H9 (cell line): ENCODE results near the gene MYOM3. TPM values are rescaled to one million over a fixed set of nuclear protein-coding genes. Genes with fewer than 3 reads are reported as not detected.
"Not testable (repeated sequence)": the region's sequence is repeated elsewhere in the genome, so short reads cannot be mapped to it uniquely, and the experiment has no call there.

Experiments
- DNase-seq: peaks from one replicate; pipeline ENCODE4 v3.0.0-alpha.2; 2017
- H2AFZ ChIP-seq: one replicate; pipeline ENCODE4 v1.6.1; 2013; ENCODE audit warnings: mild to moderate bottlenecking, low read length, control low read depth, moderate library complexity
- H2AK5ac ChIP-seq: 2 replicates; pipeline ENCODE4 v1.6.1; 2013; ENCODE audit warnings: low read length, control low read depth, mixed read lengths; ENCODE audit not compliant: insufficient read length
- H2BK120ac ChIP-seq: one replicate; pipeline ENCODE4 v1.6.1; 2013; ENCODE audit warnings: low read depth, mild to moderate bottlenecking, low read length, control low read depth, inconsistent platforms; ENCODE audit not compliant: poor library complexity, severe bottlenecking
- H2BK12ac ChIP-seq: 2 replicates; pipeline ENCODE4 v1.6.1; 2013; ENCODE audit warnings: low read length, control low read depth, mixed read lengths, low read depth; ENCODE audit not compliant: insufficient read length
- H2BK15ac ChIP-seq: 2 replicates; pipeline ENCODE4 v1.6.1; 2013; ENCODE audit warnings: low read depth, low read length, control low read depth
- H2BK20ac ChIP-seq: one replicate; pipeline ENCODE4 v1.6.1; 2013; ENCODE audit warnings: low read depth, mild to moderate bottlenecking, low read length, control low read depth, inconsistent platforms; ENCODE audit not compliant: poor library complexity, severe bottlenecking
- H2BK5ac ChIP-seq: 2 replicates; pipeline ENCODE4 v1.6.1; 2013; ENCODE audit warnings: low read length, control low read depth, mixed read lengths; ENCODE audit not compliant: insufficient read length
- H3K14ac ChIP-seq: 2 replicates; pipeline ENCODE4 v1.6.1; 2013; ENCODE audit warnings: low read length, control low read depth; ENCODE audit not compliant: insufficient read depth
- H3K18ac ChIP-seq: 2 replicates; pipeline ENCODE4 v1.6.1; 2013; ENCODE audit warnings: low read depth, mild to moderate bottlenecking, mixed read lengths, low read length, control low read depth; ENCODE audit not compliant: insufficient read length
- H3K23ac ChIP-seq: 2 replicates; pipeline ENCODE4 v1.6.1; 2013; ENCODE audit warnings: low read length, control low read depth, mixed read lengths, low read depth; ENCODE audit not compliant: insufficient read length
- H3K23me2 ChIP-seq: 2 replicates; pipeline ENCODE4 v1.6.1; 2013; ENCODE audit warnings: low read depth, mild to moderate bottlenecking, mixed read lengths, low read length, control low read depth; ENCODE audit not compliant: insufficient read length, poor library complexity, severe bottlenecking
- H3K27ac ChIP-seq: 2 replicates; pipeline ENCODE4 v1.5.1; 2013; ENCODE audit warnings: low read length, control low read depth, mixed read lengths, low read depth; ENCODE audit not compliant: insufficient read length
- H3K27me3 ChIP-seq: 2 replicates; pipeline ENCODE4 v1.6.1; 2013; ENCODE audit warnings: low read length, control low read depth, inconsistent platforms; ENCODE audit not compliant: insufficient read depth
- H3K4ac ChIP-seq: 2 replicates; pipeline ENCODE4 v1.6.1; 2013; ENCODE audit warnings: low read depth, mild to moderate bottlenecking, control low read depth, inconsistent platforms, low read length, moderate library complexity
- H3K4me1 ChIP-seq: 2 replicates; pipeline ENCODE4 v1.6.1; 2013; ENCODE audit warnings: low read length, control low read depth, inconsistent platforms; ENCODE audit not compliant: insufficient read depth
- H3K4me2 ChIP-seq: 2 replicates; pipeline ENCODE4 v1.6.1; 2013; ENCODE audit warnings: low read length, control low read depth, mixed read lengths; ENCODE audit not compliant: insufficient read length, insufficient read depth
- H3K56ac ChIP-seq: 2 replicates; pipeline ENCODE4 v1.6.1; 2013; ENCODE audit warnings: low read depth, mild to moderate bottlenecking, mixed read lengths, low read length, control low read depth; ENCODE audit not compliant: insufficient read length
- H3K79me1 ChIP-seq: 2 replicates; pipeline ENCODE4 v1.6.1; 2013; ENCODE audit warnings: low read depth, mild to moderate bottlenecking, moderate library complexity, low read length, control low read depth, inconsistent platforms; ENCODE audit not compliant: insufficient read depth, poor library complexity, severe bottlenecking
- H3K79me2 ChIP-seq: 2 replicates; pipeline ENCODE4 v1.6.1; 2013; ENCODE audit warnings: low read length, control low read depth, inconsistent platforms; ENCODE audit not compliant: insufficient read depth
- H3K9ac ChIP-seq: 2 replicates; pipeline ENCODE4 v1.6.1; 2013; ENCODE audit warnings: low read length, control low read depth, mixed read lengths; ENCODE audit not compliant: insufficient read length; ENCODE audit errors: extremely low read depth
- H3K9me3 ChIP-seq: one replicate; pipeline ENCODE4 v1.6.1; 2013; ENCODE audit warnings: low read depth, low read length, inconsistent platforms; ENCODE audit not compliant: control insufficient read depth
- H3T11ph ChIP-seq: one replicate; pipeline ENCODE4 v1.6.1; 2013; ENCODE audit warnings: mild to moderate bottlenecking, low read length, control low read depth, inconsistent platforms
- H4K20me1 ChIP-seq: one replicate; pipeline ENCODE4 v1.6.1; 2013; ENCODE audit not compliant: control insufficient read depth, insufficient read length, insufficient read depth
- H4K5ac ChIP-seq: 2 replicates; pipeline ENCODE4 v1.6.1; 2013; ENCODE audit warnings: low read depth, mild to moderate bottlenecking, mixed read lengths, low read length, control low read depth; ENCODE audit not compliant: insufficient read length
- H4K8ac ChIP-seq: replicated peaks from 2 replicates; pipeline ENCODE4 v1.6.1; 2013; ENCODE audit warnings: low read length, control low read depth, mixed read lengths, low read depth; ENCODE audit not compliant: insufficient read length
- H4K91ac ChIP-seq: 2 replicates; pipeline ENCODE4 v1.6.1; 2013; ENCODE audit warnings: low read depth, mild to moderate bottlenecking, moderate library complexity, mixed read lengths, low read length, control low read depth; ENCODE audit not compliant: insufficient read length
- H3K27ac Mint-ChIP-seq, 3 experiments: 2 replicates in 2 of 3; 3 replicates in 1 of 3; pipeline ENCODE4 v1.8.0; 2020 to 2021; ENCODE audit warnings: mixed read lengths in 3 of 3, mild to moderate bottlenecking in 1 of 3, moderate library complexity in 1 of 3
- H3K27me3 Mint-ChIP-seq: 2 replicates; pipeline ENCODE4 v1.8.0; 2021; ENCODE audit warnings: low read depth, mild to moderate bottlenecking, moderate library complexity, mixed read lengths
- H3K36me3 Mint-ChIP-seq, 3 experiments: 2 replicates in 2 of 3; 3 replicates in 1 of 3; pipeline ENCODE4 v1.8.0; 2020 to 2021; ENCODE audit warnings: low read depth in 3 of 3, mixed read lengths in 3 of 3; ENCODE audit not compliant: insufficient read depth in 1 of 3
- H3K4me1 Mint-ChIP-seq, 2 experiments: 2 replicates each; pipeline ENCODE4 v1.8.0; 2020; ENCODE audit warnings: mixed read lengths in 2 of 2
- H3K4me3 Mint-ChIP-seq, 2 experiments: 2 replicates in 1 of 2; 3 replicates in 1 of 2; pipeline ENCODE4 v1.8.0; 2020 to 2021; ENCODE audit warnings: mild to moderate bottlenecking in 2 of 2, mixed read lengths in 2 of 2, moderate library complexity in 1 of 2
- H3K9me3 Mint-ChIP-seq, 2 experiments: 2 replicates in 1 of 2; 3 replicates in 1 of 2; pipeline ENCODE4 v1.8.0; 2020; ENCODE audit warnings: mild to moderate bottlenecking in 2 of 2, mixed read lengths in 2 of 2, moderate library complexity in 1 of 2
- WGBS: extraction: QIAGEN DNeasy Blood & Tissue Kit; methylation state at CpG from one replicate; pipeline ENCODE4 v1.1.7; 2013; ENCODE audit warnings: missing lambda C conversion rate, low lambda C conversion rate, mixed read lengths; ENCODE audit not compliant: insufficient read length; ENCODE audit errors: extremely low coverage; 5-methylcytosine and 5-hydroxymethylcytosine counted together
- total RNA-seq: library from RNA; stranded (reverse); gene quantifications from 2 replicates; pipeline ENCODE4 v1.2.1, GENCODE V29; 2021
- TF ChIP-seq, protein P1 (sequence below): fragments of 200-600 bp; sonication (generic); conservative IDR thresholded peaks from 3 replicates; pipeline ENCODE4 v1.8.0; 2021; ENCODE audit warnings: antibody characterized with exemption, mild to moderate bottlenecking

The MYOM3 gene
- total RNA-seq, 1 experiment from 2014 or later, result 0.11 TPM

DNA sequence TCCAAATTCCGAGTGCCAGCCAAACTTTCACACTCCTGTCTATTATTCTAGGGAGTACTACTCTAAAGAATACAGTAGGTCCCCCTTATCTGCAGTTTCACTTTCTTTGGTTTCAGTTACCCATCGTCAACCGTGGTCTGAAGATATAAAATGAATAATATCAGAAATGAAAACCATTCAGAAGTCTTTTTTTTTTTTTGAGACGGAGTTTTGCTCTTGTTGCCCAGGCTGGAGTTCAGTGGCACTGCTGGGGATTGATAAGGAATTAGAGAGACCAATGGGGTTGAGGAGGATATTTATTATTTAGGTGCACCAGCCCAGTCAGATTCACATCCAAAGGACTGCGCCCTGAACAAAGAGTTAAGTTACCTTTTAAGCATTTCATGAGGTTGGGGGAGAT lies 79.0 kb downstream of the MYOM3 start:
- Histone ChIP-seq H3K27ac (no peak overlapping the region), H2BK120ac (no peak overlapping the region), H4K91ac (no peak overlapping the region), H3K23me2 (no peaks in the 10 kb centered on the region), H4K20me1 (no peaks in the 10 kb centered on the region), H2AFZ (no peak overlapping the region), H2BK12ac (no peak overlapping the region), H3K23ac (no peak overlapping the region), H3K79me2 (no peaks in the 10 kb centered on the region), H3K4ac (no peak overlapping the region), H2BK5ac (no peak overlapping the region), H3K9me3 (no peaks in the 10 kb centered on the region), H3T11ph (no peak overlapping the region), H3K4me1 (no peaks in the 10 kb centered on the region; the same call in 1 of the 2 replicates), H4K8ac (no peak overlapping the region), H4K5ac (no peak overlapping the region), H3K27me3 (no peaks in the 10 kb centered on the region), H3K18ac (no peak overlapping the region), H2AK5ac (no peak overlapping the region), H3K56ac (no peak overlapping the region), H3K14ac (no peak overlapping the region), H3K9ac (no peak overlapping the region), H3K4me2 (no peak overlapping the region), H2BK20ac (no peak overlapping the region), H2BK15ac (no peak overlapping the region), H3K79me1 (no peaks in the 10 kb centered on the region)
- peaks cover 4% of the 10 kb centered on the region for H3K27me3 Mint-ChIP-seq
- TF ChIP-seq, protein P1, sequence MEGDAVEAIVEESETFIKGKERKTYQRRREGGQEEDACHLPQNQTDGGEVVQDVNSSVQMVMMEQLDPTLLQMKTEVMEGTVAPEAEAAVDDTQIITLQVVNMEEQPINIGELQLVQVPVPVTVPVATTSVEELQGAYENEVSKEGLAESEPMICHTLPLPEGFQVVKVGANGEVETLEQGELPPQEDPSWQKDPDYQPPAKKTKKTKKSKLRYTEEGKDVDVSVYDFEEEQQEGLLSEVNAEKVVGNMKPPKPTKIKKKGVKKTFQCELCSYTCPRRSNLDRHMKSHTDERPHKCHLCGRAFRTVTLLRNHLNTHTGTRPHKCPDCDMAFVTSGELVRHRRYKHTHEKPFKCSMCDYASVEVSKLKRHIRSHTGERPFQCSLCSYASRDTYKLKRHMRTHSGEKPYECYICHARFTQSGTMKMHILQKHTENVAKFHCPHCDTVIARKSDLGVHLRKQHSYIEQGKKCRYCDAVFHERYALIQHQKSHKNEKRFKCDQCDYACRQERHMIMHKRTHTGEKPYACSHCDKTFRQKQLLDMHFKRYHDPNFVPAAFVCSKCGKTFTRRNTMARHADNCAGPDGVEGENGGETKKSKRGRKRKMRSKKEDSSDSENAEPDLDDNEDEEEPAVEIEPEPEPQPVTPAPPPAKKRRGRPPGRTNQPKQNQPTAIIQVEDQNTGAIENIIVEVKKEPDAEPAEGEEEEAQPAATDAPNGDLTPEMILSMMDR, result no peak
- H3K27ac Mint-ChIP-seq, result no peak overlapping the region
- no CpG with 5 or more reads among the region's 5 CpGs for WGBS
- peaks cover 8 to 14% of the 10 kb centered on the region in 2 experiments; a peak in 4 of 5 replicates for H3K9me3 Mint-ChIP-seq
- H3K4me3 Mint-ChIP-seq, result no peak overlapping the region
- DNase-seq, result no peak
- H3K4me1 Mint-ChIP-seq, result peaks cover 5% of the 10 kb centered on the region in 2 experiments; a peak in 3 of 4 replicates
- peaks cover 2 to 8% (median 4%) of the 10 kb centered on the region in 3 experiments; a peak in 4 of 7 replicates for H3K36me3 Mint-ChIP-seq

DNA sequence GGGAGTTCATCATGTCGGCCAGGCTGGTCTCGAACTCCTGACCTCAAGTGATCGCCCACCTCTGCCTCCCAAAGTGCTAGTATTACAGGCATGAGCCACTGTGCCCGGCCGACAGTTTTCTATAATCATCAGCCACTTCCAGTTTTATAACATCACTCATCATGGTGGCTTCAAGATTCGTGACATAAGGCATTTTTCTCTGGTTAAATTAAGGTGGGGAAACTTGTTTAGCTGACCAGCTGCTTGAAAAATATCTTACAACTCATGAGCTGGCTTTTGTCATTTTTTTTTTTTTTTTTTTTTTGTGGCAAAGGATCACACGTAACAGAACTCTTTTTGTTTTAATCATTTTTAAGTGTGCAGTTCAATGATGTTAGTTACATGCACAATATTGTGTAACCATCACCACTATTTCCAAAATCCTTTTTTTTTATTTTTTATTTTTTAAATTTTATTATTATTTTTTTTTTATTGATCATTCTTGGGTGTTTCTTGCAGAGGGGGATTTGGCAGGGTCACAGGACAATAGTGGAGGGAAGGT lies 80.9 kb downstream of the MYOM3 start:
- not testable (repeated sequence) for H3K4me2 ChIP-seq, H4K5ac ChIP-seq, H2AFZ ChIP-seq, H2AK5ac ChIP-seq, H3K9me3 ChIP-seq, H3K79me2 ChIP-seq, H3T11ph ChIP-seq, H4K8ac ChIP-seq, H3K23me2 ChIP-seq, DNase-seq, H3K27me3 ChIP-seq, H4K20me1 ChIP-seq, H2BK12ac ChIP-seq, H3K4me1 Mint-ChIP-seq, H3K4me1 ChIP-seq, H3K23ac ChIP-seq, H3K56ac ChIP-seq, H3K27ac Mint-ChIP-seq, H3K79me1 ChIP-seq, H2BK20ac ChIP-seq, H3K4me3 Mint-ChIP-seq, H3K18ac ChIP-seq, H3K4ac ChIP-seq, H3K36me3 Mint-ChIP-seq, H2BK15ac ChIP-seq, H3K9ac ChIP-seq, H2BK5ac ChIP-seq, H3K27ac ChIP-seq, H4K91ac ChIP-seq, H3K14ac ChIP-seq, H3K27me3 Mint-ChIP-seq, H2BK120ac ChIP-seq
- H3K9me3 Mint-ChIP-seq, result peaks cover 8 to 14% of the 10 kb centered on the region in 2 experiments; a peak in 4 of 5 replicates
- no CpG with 5 or more reads among the region's 7 CpGs for WGBS
